NAMALWA (cell line): ENCODE results near the gene PLLP.

ENCODE experiments used
- DNase-seq: peaks from one replicate; pipeline ENCODE4 v3.0.0-alpha.2; 2015; ENCODE audit warnings: low spot score

PLLP gene

DNA sequence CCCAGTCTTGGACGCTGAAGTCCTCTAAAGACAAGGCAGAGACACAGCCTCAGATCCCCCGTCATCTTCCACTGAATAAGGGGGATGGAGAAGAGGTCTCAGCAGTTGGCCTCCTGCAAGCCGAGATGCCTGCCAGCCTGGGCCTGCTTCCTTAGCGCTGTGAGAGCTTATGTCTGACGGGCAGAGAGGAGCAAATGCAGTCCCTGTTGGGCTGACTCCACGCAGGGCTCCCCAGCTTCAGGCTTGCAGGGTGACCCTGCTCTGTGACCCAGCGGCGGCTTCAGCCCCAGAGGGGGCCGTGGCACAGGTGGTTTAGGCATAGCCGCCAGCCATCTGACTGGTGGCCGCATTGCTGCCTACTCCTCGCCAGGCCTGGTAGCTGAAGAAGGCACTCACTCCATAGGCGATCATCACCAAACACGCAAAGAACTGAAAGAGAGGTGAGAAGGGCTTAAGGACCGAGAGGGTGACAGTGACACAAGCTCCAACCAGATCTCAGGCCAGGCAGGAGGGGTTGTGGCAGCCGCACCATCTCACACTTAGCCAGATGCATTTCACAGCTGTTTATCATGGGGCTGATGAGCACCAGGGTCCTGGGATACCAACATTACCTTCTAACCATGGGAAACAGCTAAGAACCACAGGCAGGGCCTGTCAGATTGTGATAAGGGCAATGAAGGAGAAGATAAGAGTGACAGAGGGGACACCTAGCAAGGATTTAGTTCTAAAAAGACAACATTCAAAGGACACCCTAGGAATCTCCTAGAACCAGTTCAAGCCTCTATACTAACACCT, 27.7 kb downstream of the PLLP start:
- DNase-seq, result no peak

DNA sequence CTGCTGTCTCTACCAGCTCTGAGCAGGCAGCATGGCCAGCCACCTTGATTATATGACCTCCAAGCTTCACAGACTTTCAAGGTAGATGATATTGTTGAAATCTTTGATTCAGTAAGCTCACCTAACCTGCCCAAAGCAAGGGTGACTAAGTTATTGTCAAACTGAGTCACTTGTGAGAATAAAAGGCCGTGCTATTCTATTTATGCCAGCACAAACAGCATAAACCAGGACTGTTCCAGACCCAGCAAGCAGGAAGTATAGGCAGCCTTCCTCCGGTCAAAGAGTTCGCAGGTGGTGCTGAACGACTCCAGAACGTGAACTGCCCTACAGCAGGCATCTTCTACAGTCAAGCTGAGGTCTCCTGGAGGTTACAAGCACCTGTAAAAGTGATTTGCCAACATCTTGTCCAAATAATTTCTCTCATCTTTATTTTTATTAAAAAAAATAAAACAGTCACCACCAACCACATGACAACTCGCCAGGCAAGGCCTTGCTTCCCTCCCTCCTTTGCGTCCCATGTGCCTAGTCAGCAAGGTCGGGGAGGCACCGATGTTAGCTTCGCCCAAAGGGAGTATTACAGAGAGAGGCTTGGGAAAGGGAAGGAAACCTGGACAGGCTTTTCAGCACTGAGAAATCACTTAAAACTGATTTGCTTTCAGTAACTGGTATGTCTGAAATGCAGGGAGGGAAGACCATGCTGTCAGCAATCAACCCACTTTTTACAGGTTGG, 28.6 kb downstream of the PLLP start:
- no peak for DNase-seq

DNA sequence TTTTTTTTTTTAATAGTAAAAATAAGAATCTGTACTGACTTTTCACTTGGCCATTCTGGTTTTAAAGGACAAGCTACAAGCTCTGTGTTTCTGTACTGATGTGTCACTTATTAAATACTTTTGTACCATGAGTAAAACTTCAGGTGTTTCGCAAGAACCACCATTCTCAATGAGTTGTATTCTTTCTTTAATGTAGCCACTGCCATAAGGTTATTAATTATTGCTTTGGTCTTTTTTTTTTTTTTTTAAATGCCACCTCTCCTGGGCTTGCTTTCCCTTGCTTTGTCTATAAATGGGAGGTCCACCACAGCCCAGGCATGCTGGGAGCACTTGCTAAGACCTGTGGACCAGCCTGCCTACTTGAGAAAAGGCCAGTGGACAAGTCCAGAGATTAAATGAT, 31.0 kb downstream of the PLLP start:
- DNase-seq, result no peak

- DNase-seq, result no peak
Measured at GRCh38 chr16:57252148-57252721, 32.2 kb downstream of the PLLP start.

DNA sequence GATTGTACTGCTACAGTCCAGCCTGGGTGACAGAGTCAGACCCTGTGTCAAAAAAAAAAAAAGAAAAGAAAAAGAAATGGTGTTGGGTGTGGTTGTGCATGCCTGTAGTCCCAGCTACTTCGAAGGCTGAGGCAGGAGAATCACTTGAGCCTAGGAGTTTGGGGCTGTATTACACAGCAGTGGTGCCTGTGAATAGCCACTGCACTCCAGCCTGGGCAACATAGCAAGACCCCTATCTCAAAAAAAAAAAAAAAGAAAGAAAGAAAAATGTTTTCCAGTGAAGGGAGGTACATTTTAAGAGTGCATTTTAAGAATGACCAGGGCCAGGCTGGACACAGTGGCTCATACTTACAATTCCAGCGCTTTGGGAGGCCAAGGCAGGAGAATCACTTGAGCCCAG, 33.1 kb downstream of the PLLP start:
- no peak for DNase-seq

DNA sequence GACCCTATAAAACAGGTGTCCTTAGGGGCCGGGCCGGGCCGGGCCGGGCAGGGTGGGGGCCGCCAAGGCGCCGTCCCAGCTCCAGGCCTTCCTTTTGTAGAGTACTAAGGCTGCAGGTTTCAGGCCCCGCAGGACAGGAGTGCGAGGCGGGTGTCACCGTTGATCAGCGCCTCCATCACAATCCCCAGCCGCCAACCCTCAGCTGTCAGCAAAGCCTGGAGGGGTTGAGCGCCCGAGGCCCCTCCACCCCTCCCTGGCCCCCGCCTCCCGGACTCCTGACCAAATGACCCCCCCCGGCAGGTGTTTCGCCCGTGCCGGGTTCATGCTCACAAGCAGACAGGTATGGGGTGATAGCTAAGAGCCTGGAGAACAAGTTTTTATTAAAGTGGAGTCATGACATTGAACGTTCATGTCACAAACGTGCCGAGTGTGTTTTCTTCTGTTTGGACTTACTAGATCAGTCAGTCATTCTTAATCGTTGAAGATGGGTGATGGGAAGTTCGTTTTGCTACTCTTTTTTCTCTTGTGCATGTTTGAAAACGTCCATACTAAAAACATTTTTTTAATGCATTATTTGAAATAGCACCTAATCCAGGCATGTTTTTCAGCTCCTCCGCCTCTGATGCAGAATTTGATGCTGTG, 38.9 kb downstream of the PLLP start:
- peak; percentile 36 for DNase-seq

- DNase-seq, result peak; percentile 97
Measured at GRCh38 chr16:57244767-57245471, 39.6 kb downstream of the PLLP start, which contains the start of gene ARL2BP. Gene ARL2BP, plus strand, starts transcription at chr16:57245259. Its CDS starts 109 bp downstream, at chr16:57245368.

DNA sequence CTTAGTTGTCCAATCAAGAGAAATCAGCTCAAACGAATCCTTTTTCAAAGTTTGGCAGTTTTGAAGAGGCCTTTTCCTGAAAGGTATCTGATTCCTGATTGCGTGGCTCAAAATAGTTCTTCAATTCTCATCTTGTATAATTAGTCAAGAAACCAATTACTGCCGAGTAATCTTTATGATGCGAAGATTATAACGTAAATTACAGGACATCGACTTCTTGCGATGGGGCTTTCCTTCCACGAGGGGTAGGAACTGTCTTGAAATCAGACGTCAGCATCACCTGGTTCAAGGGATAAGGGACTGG, 40.1 kb downstream of the PLLP start:
- DNase-seq, result no peak

- no peak for DNase-seq
Measured at GRCh38 chr16:57242650-57243049, 41.8 kb downstream of the PLLP start.

DNA sequence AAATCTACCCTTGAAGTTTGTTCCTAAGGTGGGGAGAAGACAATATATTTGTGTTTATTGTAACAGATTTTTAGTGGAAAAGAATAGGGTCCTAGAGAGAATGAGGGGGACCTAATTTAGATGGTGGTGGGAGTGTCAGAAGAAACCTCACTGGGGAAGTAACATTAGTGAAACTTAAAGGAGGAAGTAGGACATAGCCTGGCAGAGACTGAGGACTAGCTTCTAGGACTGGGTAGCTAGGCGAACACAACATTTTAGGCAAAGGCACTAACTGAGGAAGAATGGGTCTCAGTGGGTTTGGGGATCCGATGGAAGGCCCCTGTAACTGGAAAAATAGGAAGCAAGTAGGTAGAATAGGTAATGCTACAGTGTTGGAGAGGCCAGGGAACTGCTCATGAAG, 43.6 kb downstream of the PLLP start:
- DNase-seq, result peak; percentile 73

- DNase-seq, result no peak
Measured at GRCh38 chr16:57239107-57239506, 45.4 kb downstream of the PLLP start.

DNA sequence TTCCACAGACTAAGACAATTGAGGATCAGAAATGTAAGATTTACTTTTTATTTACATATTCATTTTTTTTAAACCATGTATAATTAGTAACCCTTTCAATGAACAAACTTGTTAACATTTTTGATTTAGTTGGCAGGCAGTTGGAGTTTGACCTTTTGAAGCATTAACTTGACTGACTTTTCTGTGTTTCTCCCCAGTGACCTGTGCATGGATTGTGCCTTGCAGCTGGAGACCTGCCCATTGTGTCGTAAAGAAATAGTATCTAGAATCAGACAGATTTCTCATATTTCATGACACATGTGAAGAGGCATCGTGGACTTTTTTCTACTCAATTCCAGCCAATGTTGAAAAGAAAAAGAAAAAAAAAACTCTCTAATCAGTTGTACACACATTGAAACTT, 45.8 kb downstream of the PLLP start:
- DNase-seq, result no peak

DNA sequence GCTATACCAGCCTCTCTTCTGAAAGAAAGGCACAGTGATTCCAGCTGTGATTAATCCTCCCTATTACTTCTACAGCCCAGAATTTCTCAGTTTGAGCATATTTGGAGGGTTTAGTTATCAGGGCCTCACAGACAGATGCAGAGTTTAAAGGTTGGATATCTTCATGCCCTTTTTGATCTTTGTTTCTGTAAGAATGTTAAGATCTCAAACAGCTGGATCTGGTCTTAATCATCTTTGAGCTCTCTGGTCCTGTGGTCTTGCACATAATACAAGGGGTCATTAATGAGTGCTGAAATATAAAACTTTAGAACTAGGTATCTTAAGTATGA, 48.5 kb downstream of the PLLP start:
- no peak for DNase-seq

GRCh38 chr16:57235128-57236021, 49.1 kb downstream of the PLLP start:
- DNase-seq, result peak; percentile 84

DNA sequence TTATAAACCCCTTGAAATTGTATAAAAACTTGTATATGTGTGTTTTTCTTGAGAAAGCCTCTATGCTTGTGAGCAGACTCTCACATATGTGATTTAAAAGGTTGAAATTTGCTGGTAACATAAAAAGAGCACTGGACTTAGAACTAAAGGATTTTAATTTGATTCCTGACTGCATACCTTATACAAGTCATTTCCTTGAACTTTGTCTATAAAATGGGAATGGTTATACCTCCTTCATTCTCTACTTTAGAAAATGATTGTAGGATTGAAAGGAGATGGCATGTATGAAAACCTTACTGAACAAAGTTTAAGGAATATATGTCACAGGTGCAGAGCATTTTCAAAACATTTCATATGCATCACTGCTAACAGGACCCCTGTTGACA, 49.8 kb downstream of the PLLP start:
- DNase-seq, result no peak

DNA sequence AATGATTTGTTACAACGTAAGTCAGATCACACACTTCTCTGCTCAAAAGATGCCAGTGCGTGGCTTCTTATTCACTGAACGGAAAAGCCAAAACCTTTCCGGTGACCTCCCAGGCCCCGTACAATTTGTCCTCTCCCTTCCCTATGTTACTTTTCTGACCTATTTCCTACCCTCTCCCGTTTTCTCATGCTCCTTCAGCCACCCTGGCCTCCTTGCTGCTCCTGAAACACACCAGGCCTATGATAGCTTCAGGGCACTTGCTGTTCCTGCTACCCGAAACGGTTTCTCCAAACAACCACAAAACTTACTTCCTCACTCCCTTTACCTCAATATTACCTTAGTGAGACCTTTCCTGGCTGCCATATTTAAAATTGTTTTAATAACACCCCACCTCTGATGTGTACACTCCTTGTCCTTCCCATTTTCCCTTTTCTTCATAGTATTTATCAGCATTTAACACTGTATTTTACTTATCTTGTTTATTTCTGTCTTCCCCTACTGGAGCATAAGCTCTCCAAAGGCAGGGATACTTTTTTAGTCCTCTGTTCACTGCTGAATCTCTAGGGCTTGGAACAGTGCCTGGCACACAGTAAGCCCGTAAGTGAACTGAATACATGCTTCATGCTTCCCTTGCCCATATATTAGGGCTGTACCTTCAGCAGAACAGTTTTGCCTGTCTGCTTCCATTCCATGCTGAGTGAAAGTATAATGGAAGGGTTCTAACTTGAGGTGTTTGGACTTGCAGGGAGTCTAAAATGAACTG, 50.3 kb downstream of the PLLP start:
- DNase-seq, result peak; percentile 29

DNA sequence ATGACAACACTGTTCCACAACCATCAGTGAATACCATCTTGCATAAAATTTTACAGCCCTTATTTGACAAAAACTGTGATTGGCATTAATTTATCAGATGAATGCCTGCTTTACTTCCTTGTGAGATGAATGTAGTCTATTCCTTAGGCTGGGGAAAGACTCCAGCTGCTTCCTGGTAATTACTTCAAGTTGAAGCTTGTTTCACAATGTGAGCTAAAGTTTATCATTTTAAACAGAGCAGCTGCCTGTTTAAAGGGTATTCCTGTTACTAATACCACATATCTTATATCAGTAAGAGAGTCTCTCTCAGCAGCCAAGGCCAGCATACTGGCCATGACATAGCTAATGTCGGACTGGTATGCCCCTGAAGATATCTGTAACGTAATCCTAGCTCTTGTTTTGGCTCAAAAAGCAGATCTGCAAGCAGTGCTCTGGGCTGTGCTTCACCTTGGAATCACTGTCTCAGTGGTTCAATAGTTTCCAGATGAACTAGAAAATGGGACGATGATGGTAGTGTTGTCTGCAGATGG, 52.6 kb downstream of the PLLP start:
- DNase-seq, result no peak

- DNase-seq, result no peak
Measured at GRCh38 chr16:57229079-57229478, 55.4 kb downstream of the PLLP start.

DNA sequence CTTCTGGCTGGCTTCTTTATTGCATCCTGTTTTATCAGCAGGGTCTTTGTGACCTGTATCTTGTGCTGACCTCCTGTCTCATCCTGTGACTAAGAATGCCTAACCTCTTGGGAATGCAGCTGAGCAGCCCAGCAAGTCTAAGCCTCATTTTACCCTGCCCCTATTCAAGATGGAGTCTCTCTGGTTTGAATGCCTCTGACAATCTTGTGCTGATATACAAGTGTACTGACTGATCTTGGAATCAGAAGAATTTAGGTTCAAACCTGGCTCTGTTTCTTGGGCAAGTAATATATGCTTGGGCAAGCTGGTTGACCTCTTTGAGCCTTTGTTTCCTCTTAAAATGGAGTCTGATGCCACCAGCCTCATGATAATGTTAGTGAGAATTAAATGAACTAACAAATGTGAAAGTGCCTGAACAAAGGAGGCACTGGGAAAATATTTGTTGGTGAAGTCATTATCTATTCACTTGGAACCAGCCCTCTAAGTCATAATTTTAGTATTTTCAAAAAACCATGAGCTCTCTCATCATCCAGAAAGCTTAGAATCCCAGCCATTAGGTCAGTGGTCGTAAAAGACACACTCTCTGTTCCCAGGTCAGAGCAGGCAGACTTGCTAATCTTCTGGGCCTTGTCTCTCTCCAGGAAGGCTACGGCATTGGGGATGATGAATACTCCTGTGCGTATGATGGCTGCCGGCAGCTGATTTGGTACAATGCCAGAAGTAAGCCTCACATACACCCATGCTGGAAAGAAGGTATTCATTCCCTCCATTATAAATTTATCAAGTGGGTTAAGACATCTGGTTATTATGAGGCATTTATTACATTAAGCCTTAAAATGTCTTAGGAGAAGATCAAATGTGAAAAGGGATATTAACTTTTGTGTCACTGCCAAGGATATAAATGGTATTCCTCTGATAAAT, 57.5 kb downstream of the PLLP start:
- DNase-seq, result no peak
